ENCODE results near the gene F13A1. TPM values are rescaled to one million over a fixed set of nuclear protein-coding genes. Genes with fewer than 3 reads are reported as not detected.
"Not testable (repeated sequence)": the region's sequence is repeated elsewhere in the genome, so short reads cannot be mapped to it uniquely, and the experiment has no call there.

Gene F13A1
- total and polyA plus RNA-seq, 4 donors = 4.3 to 69.9 (median 23.4) TPM

DNA sequence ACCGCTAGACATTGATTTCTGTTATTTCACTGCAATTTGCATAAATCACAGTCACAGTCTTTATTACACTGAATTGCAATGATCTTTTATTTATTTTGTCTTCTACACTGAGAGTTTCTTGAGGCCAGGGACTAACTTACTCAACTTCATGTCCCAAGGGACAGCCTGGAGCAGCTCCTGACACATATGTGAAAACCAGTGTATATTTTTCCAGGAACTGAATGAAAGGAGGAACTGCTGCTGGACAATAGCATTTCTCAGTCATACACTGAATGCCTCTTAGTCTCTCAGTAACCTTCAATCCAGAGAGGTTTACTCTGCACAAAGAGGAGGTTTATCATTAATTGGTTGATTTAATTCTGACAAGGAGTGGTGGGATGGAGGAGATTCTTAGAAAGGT is 5.9 kb downstream of the F13A1 start:
- Histone ChIP-seq H3K4me1 (ENCODE audit: control insufficient read depth in 5 of 5, insufficient read depth in 5 of 5, low read length in 5 of 5) (no peaks in the 10 kb centered on the region), H3K9me3 (ENCODE audit: control insufficient read depth in 4 of 4, insufficient read depth in 3 of 4, low read length in 3 of 4) (no peaks in the 10 kb centered on the region), H3K27ac (ENCODE audit: low read depth in 1 of 2, low read length in 1 of 2) (no peak overlapping the region), H3K9ac (ENCODE audit: insufficient read depth in 1 of 2, low read length in 2 of 2) (no peak overlapping the region), H3K4me3 (no peak overlapping the region), H3K36me3 (ENCODE audit: control insufficient read depth in 4 of 4, insufficient read depth in 4 of 4, low read length in 4 of 4) (no peaks in the 10 kb centered on the region), H3K27me3 (ENCODE audit: control insufficient read depth in 3 of 3, insufficient read depth in 3 of 3, low read length in 2 of 3) (peaks cover 3 to 18% (median 12%) of the 10 kb centered on the region in 3 donors)
- ATAC-seq (ENCODE audit: insufficient read depth, low FRiP score) (no peak), DNase-seq (no peak)
- TF ChIP-seq, protein P1, sequence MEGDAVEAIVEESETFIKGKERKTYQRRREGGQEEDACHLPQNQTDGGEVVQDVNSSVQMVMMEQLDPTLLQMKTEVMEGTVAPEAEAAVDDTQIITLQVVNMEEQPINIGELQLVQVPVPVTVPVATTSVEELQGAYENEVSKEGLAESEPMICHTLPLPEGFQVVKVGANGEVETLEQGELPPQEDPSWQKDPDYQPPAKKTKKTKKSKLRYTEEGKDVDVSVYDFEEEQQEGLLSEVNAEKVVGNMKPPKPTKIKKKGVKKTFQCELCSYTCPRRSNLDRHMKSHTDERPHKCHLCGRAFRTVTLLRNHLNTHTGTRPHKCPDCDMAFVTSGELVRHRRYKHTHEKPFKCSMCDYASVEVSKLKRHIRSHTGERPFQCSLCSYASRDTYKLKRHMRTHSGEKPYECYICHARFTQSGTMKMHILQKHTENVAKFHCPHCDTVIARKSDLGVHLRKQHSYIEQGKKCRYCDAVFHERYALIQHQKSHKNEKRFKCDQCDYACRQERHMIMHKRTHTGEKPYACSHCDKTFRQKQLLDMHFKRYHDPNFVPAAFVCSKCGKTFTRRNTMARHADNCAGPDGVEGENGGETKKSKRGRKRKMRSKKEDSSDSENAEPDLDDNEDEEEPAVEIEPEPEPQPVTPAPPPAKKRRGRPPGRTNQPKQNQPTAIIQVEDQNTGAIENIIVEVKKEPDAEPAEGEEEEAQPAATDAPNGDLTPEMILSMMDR (IDR thresholded peaks at IDR 0.05; ENCODE audit: control extremely low read depth, extremely low read depth) = no peak
- whole genome bisulfite sequencing, 2 donors = 88 to 94% methylated on average over 1 of the region's 1 CpG

DNA sequence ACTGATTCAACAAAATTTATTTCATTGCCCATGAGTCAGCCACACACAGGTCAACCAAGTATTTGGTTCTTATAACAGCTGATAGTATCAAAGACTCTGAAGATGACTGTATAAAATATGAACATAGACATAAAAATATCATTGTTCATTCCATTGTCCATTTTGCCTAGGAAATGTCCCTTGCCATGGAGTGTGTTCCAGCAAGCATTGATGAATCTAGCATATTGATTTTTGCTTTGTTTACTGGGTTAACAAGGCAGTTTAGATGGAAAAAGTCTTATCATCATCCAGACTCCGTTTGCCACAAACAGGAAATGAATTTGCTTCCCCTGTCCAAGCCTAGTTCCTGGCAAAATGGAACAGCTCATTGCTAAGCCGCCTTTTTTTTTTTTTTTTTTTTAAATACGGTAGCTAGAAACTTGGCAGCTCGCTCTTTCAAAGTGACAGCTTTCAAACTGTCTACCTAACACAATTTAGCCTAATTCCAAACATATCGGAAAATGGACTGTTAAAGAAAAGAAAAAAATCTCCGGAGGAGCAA is 7.5 kb downstream of the F13A1 start:
- whole genome bisulfite sequencing, 2 donors = 21 to 22% methylated on average over 5 to 6 of the region's 6 CpGs
- DNase-seq (peak in 1 of 3 donors; percentile 34), ATAC-seq (ENCODE audit: insufficient read depth, low FRiP score) (no peak)

DNA sequence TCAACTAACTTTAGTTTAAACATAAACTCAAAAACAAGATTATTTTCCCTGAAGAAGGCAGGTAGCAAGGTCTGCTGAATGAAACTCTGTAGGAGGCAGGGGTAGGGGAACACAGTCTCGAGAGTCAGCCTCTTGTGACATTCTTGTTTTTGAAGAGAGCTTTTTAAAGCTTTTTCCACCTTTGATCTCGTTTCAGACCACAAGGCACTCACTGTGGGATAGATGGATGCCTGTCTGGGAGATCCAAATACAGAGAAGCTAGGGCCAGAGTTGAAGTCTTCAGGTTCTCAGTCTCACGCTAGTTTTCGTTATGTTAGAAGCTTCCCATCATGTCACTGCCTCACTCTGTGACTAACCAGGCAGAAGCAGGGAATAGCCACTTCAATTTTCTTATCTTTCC is 14.9 kb downstream of the F13A1 start:
- ATAC-seq (ENCODE audit: insufficient read depth, low FRiP score) (no peak), DNase-seq (peak in 1 of 3 donors; percentile 28)
- 61 to 76% methylated on average over 4 of the region's 4 CpGs for WGBS, 2 donors
- H3K4me3 ChIP-seq = no peak overlapping the region
- no peaks in the 10 kb centered on the region for H3K27me3 ChIP-seq (ENCODE audit: control insufficient read depth in 3 of 3, insufficient read depth in 3 of 3, low read length in 2 of 3)
- no peak overlapping the region for H3K27ac ChIP-seq (ENCODE audit: low read depth in 1 of 2, low read length in 1 of 2)
- no peak overlapping the region for H3K9ac ChIP-seq (ENCODE audit: insufficient read depth in 1 of 2, low read length in 2 of 2)
- H3K36me3 ChIP-seq (ENCODE audit: control insufficient read depth in 4 of 4, insufficient read depth in 4 of 4, low read length in 4 of 4) = no peaks in the 10 kb centered on the region
- H3K9me3 ChIP-seq (ENCODE audit: control insufficient read depth in 4 of 4, insufficient read depth in 3 of 4, low read length in 3 of 4) = no peaks in the 10 kb centered on the region
- TF ChIP-seq, protein P1 (IDR thresholded peaks at IDR 0.05; ENCODE audit: control extremely low read depth, extremely low read depth) = no peak
- H3K4me1 ChIP-seq (ENCODE audit: control insufficient read depth in 5 of 5, insufficient read depth in 5 of 5, low read length in 5 of 5) = no peaks in the 10 kb centered on the region

More for the DNA sequence above, 7.5 kb downstream of the F13A1 start:
- no peaks in the 10 kb centered on the region for H3K36me3 ChIP-seq (ENCODE audit: control insufficient read depth in 4 of 4, insufficient read depth in 4 of 4, low read length in 4 of 4)
- TF ChIP-seq, protein P1 (IDR thresholded peaks at IDR 0.05; ENCODE audit: control extremely low read depth, extremely low read depth) = no peak
- H3K9ac ChIP-seq (ENCODE audit: insufficient read depth in 1 of 2, low read length in 2 of 2) = no peak overlapping the region
- H3K4me3 ChIP-seq = no peak overlapping the region
- H3K9me3 ChIP-seq (ENCODE audit: control insufficient read depth in 4 of 4, insufficient read depth in 3 of 4, low read length in 3 of 4) = no peaks in the 10 kb centered on the region
- H3K27me3 ChIP-seq (ENCODE audit: control insufficient read depth in 3 of 3, insufficient read depth in 3 of 3, low read length in 2 of 3) = peaks cover 0 to 10% (median 7%) of the 10 kb centered on the region in 3 donors
- H3K27ac ChIP-seq (ENCODE audit: low read depth in 1 of 2, low read length in 1 of 2) = no peak overlapping the region
- no peaks in the 10 kb centered on the region for H3K4me1 ChIP-seq (ENCODE audit: control insufficient read depth in 5 of 5, insufficient read depth in 5 of 5, low read length in 5 of 5)

DNA sequence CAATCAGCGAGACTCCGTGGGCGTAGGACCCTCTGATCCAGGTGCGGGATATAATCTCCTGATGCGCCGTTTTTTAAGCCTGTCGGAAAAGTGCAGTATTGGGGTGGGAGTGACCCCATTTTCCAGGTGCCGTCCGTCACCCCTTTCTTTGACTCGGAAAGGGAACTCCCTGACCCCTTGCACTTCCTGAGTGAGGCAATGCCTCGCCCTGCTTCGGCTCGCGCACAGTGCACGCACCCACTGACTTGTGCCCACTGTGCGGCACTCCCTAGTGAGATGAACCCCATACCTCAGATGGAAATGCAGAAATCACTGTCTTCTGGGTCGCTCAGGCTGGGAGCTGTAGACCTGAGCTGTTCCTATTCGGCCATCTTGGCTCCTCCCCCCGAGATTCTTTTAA is 20.1 kb downstream of the F13A1 start:
- not testable (repeated sequence) for H3K9ac ChIP-seq (ENCODE audit: insufficient read depth in 1 of 2, low read length in 2 of 2); H3K27me3 ChIP-seq (ENCODE audit: control insufficient read depth in 3 of 3, insufficient read depth in 3 of 3, low read length in 2 of 3); H3K4me3 ChIP-seq; ATAC-seq (ENCODE audit: insufficient read depth, low FRiP score); H3K4me1 ChIP-seq (ENCODE audit: control insufficient read depth in 5 of 5, insufficient read depth in 5 of 5, low read length in 5 of 5); DNase-seq; H3K9me3 ChIP-seq (ENCODE audit: control insufficient read depth in 4 of 4, insufficient read depth in 3 of 4, low read length in 3 of 4); H3K27ac ChIP-seq (ENCODE audit: low read depth in 1 of 2, low read length in 1 of 2); H3K36me3 ChIP-seq (ENCODE audit: control insufficient read depth in 4 of 4, insufficient read depth in 4 of 4, low read length in 4 of 4)
- WGBS, 2 donors = 91 to 92% methylated on average over 19 of the region's 19 CpGs
